GM12875 (cell line): ENCODE measurements around the gene NAMPT.

ENCODE experiments used
- H3K4me3 ChIP-seq: one replicate; pipeline ENCODE4 v1.5.1; 2011; ENCODE audit warnings: low read depth, low read length, control low read depth
- TF ChIP-seq, protein P1 (sequence below): IDR thresholded peaks from 2 replicates; pipeline ENCODE4 v1.5.1; 2011; ENCODE audit warnings: low read depth, mild to moderate bottlenecking, control low read depth, inconsistent platforms, low read length, moderate library complexity, borderline replicate concordance; ENCODE audit not compliant: insufficient read depth

The NAMPT gene

GRCh38 chr7:106284714-106285050, at the start of gene NAMPT:
TSS of gene NAMPT (minus strand) at chr7:106284983. CDS start at chr7:106284884, 99 bp downstream.
- peak within 1 kb of the TSS; percentile 65 for H3K4me3 ChIP-seq
- TF ChIP-seq, protein P1, sequence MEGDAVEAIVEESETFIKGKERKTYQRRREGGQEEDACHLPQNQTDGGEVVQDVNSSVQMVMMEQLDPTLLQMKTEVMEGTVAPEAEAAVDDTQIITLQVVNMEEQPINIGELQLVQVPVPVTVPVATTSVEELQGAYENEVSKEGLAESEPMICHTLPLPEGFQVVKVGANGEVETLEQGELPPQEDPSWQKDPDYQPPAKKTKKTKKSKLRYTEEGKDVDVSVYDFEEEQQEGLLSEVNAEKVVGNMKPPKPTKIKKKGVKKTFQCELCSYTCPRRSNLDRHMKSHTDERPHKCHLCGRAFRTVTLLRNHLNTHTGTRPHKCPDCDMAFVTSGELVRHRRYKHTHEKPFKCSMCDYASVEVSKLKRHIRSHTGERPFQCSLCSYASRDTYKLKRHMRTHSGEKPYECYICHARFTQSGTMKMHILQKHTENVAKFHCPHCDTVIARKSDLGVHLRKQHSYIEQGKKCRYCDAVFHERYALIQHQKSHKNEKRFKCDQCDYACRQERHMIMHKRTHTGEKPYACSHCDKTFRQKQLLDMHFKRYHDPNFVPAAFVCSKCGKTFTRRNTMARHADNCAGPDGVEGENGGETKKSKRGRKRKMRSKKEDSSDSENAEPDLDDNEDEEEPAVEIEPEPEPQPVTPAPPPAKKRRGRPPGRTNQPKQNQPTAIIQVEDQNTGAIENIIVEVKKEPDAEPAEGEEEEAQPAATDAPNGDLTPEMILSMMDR: no peak

- TF ChIP-seq, protein P1: no peak
- H3K4me3 ChIP-seq: no peak overlapping the region
Measured at GRCh38 chr7:106332201-106332600, 47.4 kb upstream of the NAMPT start.

DNA sequence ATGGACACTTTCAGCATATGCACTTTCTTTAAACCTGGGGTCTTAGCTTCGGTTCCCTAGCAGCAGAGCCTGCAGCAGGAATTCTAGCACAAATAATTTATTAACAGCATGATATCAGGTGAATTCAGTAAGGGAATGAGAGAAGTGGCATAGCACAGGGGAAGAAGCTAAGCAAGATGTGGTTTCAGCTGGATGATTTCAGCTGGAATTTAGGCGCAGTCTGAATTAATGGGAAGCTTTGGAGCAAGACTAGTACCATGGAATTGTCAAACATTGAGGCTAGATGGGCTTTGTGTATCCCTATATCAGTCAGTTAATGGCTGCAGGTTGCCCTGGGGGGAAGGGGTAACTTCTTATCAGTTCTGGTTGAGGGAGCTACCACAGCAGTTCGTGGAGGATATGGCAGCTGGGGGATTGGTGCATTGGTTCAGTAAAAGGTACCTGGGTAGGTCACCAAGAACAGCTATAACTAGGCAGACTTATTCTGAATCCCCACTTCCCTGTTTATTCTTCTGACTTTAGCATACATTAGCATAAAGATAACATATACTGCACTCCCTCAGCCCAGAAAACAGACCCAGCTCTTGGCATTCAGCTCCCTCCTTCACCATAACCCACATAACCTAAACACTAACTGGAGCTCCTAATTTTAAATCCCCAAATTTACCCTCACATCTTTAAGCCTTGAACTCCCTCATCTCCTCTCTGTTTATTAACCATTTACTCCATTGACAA, 46.8 kb upstream of the NAMPT start:
- no peak overlapping the region for H3K4me3 ChIP-seq
- TF ChIP-seq, protein P1: no peak

GRCh38 chr7:106329971-106330733, 45.4 kb upstream of the NAMPT start:
- no peak overlapping the region for H3K4me3 ChIP-seq
- TF ChIP-seq, protein P1: no peak

DNA sequence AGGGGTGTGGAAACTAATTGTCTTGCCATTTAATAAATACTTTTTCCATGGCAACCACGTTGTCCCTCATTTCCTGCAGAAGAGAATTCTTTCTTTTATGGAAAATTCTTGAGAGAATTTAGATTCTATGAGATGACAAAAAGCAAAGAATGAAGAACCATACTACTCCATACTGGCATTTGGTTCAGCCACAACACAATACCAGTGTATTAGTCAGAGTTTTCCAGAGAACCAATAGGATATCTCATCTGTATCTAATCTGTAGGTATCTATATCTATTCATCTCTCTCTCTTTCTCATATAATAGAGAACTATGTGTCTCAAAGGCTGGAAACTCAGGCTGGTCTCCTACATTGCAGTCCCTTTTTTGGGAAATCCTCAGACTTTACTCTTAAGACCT, 44.6 kb upstream of the NAMPT start:
- H3K4me3 ChIP-seq: no peak overlapping the region
- TF ChIP-seq, protein P1: no peak

- H3K4me3 ChIP-seq: no peak overlapping the region
- TF ChIP-seq, protein P1: no peak
Measured at GRCh38 chr7:106327538-106328481, 43.0 kb upstream of the NAMPT start.
